ENCODE results near the gene LRP8.

LRP8 gene

DNA sequence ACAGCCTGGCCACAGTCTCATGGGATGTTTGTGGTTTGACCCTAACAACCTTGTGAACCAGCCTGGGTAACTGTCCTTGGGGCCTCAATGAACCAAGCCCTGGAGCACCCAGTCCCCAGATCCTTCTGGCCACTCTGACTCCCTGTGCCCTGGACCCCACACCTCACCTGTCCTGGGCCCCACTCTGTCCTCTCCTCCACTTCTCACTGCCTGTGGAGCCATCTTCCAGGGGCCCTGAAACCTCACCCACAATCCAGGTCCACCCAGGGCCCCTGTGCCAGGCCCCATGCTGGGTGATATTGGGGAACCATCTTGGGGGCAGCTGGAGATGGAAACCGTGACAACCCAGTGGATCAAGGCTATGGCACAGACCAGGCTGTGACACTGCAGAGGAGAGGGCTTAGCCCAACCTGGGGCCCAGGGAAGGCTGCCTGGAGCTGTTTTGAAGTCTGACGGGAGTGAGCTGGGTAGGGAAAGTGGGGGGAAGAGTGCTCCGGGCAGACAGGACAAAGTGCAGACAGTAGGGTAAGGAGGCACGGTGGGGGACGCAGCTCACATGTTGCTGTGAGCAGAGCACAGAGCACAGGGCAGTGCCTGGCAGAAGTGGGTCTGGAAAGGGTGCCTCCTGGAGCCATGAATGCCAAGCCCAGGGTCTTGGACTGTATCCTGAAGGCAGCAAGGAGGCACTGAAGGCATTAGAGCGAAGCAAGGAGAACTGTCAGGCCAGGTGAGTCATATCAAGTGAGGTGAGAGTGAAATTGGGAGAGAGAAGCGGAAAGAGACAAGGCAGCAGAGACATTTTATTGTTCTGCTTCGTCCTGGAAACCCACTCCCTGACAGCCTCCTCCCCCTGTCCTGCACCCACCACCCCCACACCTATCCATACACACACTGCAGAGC is 12.1 kb upstream of the LRP8 start:
- Histone ChIP-seq H3K79me2 (ENCODE audit: insufficient read depth, low read depth) (no peaks in the 10 kb centered on the region), H3K27ac (no peak overlapping the region), H3K4me2 (no peak overlapping the region), H3K9ac (no peak overlapping the region), H3K4me1 (ENCODE audit: low read depth, poor library complexity, severe bottlenecking) (no peaks in the 10 kb centered on the region), H3K36me3 (ENCODE audit: insufficient read depth) (no peaks in the 10 kb centered on the region), H4K20me1 (ENCODE audit: insufficient read depth) (no peaks in the 10 kb centered on the region), H3K4me3 (IDR thresholded peaks at IDR 0.05; ENCODE audit: insufficient read depth, low read depth, low read length) (no peak overlapping the region), H3K27me3 (ENCODE audit: insufficient read depth, low read depth) (no peaks in the 10 kb centered on the region), H2AFZ (ENCODE audit: low read depth) (no peak overlapping the region)
- TF ChIP-seq, protein P1, sequence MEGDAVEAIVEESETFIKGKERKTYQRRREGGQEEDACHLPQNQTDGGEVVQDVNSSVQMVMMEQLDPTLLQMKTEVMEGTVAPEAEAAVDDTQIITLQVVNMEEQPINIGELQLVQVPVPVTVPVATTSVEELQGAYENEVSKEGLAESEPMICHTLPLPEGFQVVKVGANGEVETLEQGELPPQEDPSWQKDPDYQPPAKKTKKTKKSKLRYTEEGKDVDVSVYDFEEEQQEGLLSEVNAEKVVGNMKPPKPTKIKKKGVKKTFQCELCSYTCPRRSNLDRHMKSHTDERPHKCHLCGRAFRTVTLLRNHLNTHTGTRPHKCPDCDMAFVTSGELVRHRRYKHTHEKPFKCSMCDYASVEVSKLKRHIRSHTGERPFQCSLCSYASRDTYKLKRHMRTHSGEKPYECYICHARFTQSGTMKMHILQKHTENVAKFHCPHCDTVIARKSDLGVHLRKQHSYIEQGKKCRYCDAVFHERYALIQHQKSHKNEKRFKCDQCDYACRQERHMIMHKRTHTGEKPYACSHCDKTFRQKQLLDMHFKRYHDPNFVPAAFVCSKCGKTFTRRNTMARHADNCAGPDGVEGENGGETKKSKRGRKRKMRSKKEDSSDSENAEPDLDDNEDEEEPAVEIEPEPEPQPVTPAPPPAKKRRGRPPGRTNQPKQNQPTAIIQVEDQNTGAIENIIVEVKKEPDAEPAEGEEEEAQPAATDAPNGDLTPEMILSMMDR (conservative IDR thresholded peaks at IDR 0.05; ENCODE audit: low read depth, low read length), result no peak

DNA sequence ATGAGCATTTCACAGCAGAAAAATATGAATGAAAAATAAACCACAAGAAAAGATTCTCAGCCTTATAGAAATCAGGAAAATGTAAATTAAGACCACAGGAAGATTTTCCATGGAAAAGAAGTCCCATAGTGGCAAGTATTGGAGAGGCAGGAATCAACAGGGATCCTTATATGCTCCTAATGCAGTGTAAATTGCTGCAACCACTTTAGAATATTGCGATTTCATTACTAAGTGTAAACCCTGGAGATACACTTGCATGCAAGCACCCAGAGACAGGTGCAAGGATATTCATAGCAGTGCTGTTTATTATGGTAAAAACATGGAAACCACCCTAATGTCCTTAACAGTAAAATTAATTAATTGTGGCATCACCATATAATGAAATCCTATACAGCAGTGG is 10.6 kb upstream of the LRP8 start:
- Histone ChIP-seq H4K20me1 (ENCODE audit: insufficient read depth) (no peaks in the 10 kb centered on the region), H3K4me3 (IDR thresholded peaks at IDR 0.05; ENCODE audit: insufficient read depth, low read depth, low read length) (no peak overlapping the region), H3K4me2 (no peak overlapping the region), H3K27me3 (ENCODE audit: insufficient read depth, low read depth) (no peaks in the 10 kb centered on the region), H2AFZ (ENCODE audit: low read depth) (no peak overlapping the region), H3K4me1 (ENCODE audit: low read depth, poor library complexity, severe bottlenecking) (no peaks in the 10 kb centered on the region), H3K79me2 (ENCODE audit: insufficient read depth, low read depth) (no peaks in the 10 kb centered on the region), H3K36me3 (ENCODE audit: insufficient read depth) (no peaks in the 10 kb centered on the region), H3K27ac (no peak overlapping the region), H3K9ac (no peak overlapping the region)
- TF ChIP-seq, protein P1 (conservative IDR thresholded peaks at IDR 0.05; ENCODE audit: low read depth, low read length), result no peak

DNA sequence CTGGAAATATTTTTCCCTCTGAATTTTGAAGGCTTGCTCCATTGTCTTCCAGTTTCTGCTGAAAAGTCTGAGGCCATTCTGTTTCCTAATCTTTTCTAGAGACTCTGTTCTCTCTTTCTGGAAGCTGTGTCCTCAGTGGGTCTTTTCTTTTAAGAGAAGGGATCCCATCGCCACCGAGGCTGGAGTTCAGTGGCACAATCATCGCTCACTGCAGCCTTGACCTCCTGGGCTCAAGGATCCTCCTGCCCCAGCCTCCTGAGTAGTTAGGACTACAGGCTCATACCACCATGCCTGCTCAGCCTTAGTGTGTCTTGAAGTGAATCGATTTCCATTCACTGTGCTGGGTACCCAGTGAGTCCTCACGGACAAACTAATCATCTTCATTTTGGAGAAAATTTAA is 9.6 kb upstream of the LRP8 start:
- Histone ChIP-seq H3K27ac (no peak overlapping the region), H3K79me2 (ENCODE audit: insufficient read depth, low read depth) (no peaks in the 10 kb centered on the region), H3K4me2 (no peak overlapping the region), H4K20me1 (ENCODE audit: insufficient read depth) (no peaks in the 10 kb centered on the region), H3K9ac (no peak overlapping the region), H3K36me3 (ENCODE audit: insufficient read depth) (no peaks in the 10 kb centered on the region), H2AFZ (ENCODE audit: low read depth) (no peak overlapping the region), H3K4me1 (ENCODE audit: low read depth, poor library complexity, severe bottlenecking) (no peaks in the 10 kb centered on the region), H3K27me3 (ENCODE audit: insufficient read depth, low read depth) (no peaks in the 10 kb centered on the region), H3K4me3 (IDR thresholded peaks at IDR 0.05; ENCODE audit: insufficient read depth, low read depth, low read length) (no peak overlapping the region)
- TF ChIP-seq, protein P1 (conservative IDR thresholded peaks at IDR 0.05; ENCODE audit: low read depth, low read length), result no peak

DNA sequence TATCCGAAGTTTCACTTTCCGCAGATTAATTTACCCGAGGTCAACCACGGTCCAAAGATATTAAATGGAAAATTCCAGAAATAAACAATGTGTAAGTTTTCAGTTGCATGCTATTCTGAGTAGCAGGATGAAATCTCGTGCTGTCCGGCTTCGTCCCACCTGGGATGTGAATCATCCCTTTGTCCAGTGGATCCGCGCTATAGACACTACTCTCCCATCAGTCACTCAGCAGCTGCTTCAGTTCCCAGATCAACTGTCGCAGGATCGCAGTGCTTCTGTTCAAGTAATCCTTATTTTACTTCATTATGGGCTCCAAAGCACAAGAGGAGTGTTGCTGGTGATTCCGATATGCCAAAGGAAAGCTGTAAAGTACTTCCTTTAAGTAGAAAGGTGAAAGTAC is 8.3 kb upstream of the LRP8 start:
- TF ChIP-seq, protein P1 (conservative IDR thresholded peaks at IDR 0.05; ENCODE audit: low read depth, low read length), result no peak
- Histone ChIP-seq H3K79me2 (ENCODE audit: insufficient read depth, low read depth) (no peaks in the 10 kb centered on the region), H3K27me3 (ENCODE audit: insufficient read depth, low read depth) (no peaks in the 10 kb centered on the region), H4K20me1 (ENCODE audit: insufficient read depth) (no peaks in the 10 kb centered on the region), H3K4me3 (IDR thresholded peaks at IDR 0.05; ENCODE audit: insufficient read depth, low read depth, low read length) (no peak overlapping the region), H3K4me1 (ENCODE audit: low read depth, poor library complexity, severe bottlenecking) (no peaks in the 10 kb centered on the region), H3K27ac (no peak overlapping the region), H3K9ac (no peak overlapping the region), H2AFZ (ENCODE audit: low read depth) (no peak overlapping the region), H3K4me2 (no peak overlapping the region), H3K36me3 (ENCODE audit: insufficient read depth) (no peaks in the 10 kb centered on the region)

Data from KMS-11 (cell line).